Keratinocyte (primary cell): ENCODE results near the gene MYO16. TPM values are rescaled to one million over a fixed set of nuclear protein-coding genes. Genes with fewer than 3 reads are reported as not detected.

Experiments
- DNase-seq: peaks from one replicate; pipeline ENCODE4 v3.0.0-alpha.2; 2011; ENCODE audit warnings: low read depth, missing footprints, low spot score
- FAIRE-seq: peaks from 2 replicates; lab custom pipeline; 2011; peaks lifted over from hg19 to GRCh38; lab: Jason Lieb, UNC
- H2AFZ ChIP-seq: 2 replicates; pipeline ENCODE4 v1.6.0; 2012; ENCODE audit warnings: low read length, control low read depth, inconsistent platforms; ENCODE audit not compliant: control insufficient read depth
- H3K27ac ChIP-seq: 2 replicates; pipeline ENCODE4 v1.5.1; 2011; ENCODE audit warnings: low read length; ENCODE audit not compliant: control insufficient read depth, insufficient read depth
- H3K27me3 ChIP-seq: 3 replicates; pipeline ENCODE4 v1.6.0; 2011; ENCODE audit warnings: low read length; ENCODE audit not compliant: control insufficient read depth, insufficient read depth; ENCODE audit errors: extremely low read depth
- H3K36me3 ChIP-seq, 2 experiments: 2 replicates in 1 of 2; 3 replicates in 1 of 2; pipeline ENCODE4 v1.5.1; 2011; ENCODE audit warnings: low read length in 2 of 2, mild to moderate bottlenecking in 1 of 2; ENCODE audit not compliant: control insufficient read depth in 2 of 2, insufficient read depth in 2 of 2; ENCODE audit errors: extremely low read depth in 1 of 2
- H3K4me1 ChIP-seq: 3 replicates; pipeline ENCODE4 v1.5.1; 2011; ENCODE audit warnings: low read length; ENCODE audit not compliant: control insufficient read depth, insufficient read depth; ENCODE audit errors: extremely low read depth
- H3K4me2 ChIP-seq: 3 replicates; pipeline ENCODE4 v1.6.0; 2011; ENCODE audit warnings: low read depth, low read length; ENCODE audit not compliant: control insufficient read depth, insufficient read depth; ENCODE audit errors: extremely low read depth
- H3K4me3 ChIP-seq, 3 experiments: fragments of 200-600 bp in 1 of 3; sonication (generic) in 1 of 3; 2 replicates in 2 of 3; 3 replicates in 1 of 3; pipeline ENCODE4 v1.5.1; 2011 to 2016; ENCODE audit warnings: low read length in 3 of 3, mild to moderate bottlenecking in 3 of 3, control low read depth in 2 of 3, inconsistent platforms in 1 of 3, low read depth in 1 of 3, mixed read lengths in 1 of 3, mixed run types in 1 of 3, moderate library complexity in 1 of 3; ENCODE audit not compliant: control insufficient read depth in 2 of 3, insufficient read depth in 2 of 3; ENCODE audit errors: extremely low read depth in 1 of 3
- H3K79me2 ChIP-seq: 2 replicates; pipeline ENCODE4 v1.6.0; 2012; ENCODE audit warnings: low read length; ENCODE audit not compliant: control insufficient read depth, insufficient read depth
- H3K9ac ChIP-seq: 3 replicates; pipeline ENCODE4 v1.6.0; 2011; ENCODE audit warnings: low read length; ENCODE audit not compliant: control insufficient read depth, insufficient read depth; ENCODE audit errors: extremely low read depth
- H3K9me1 ChIP-seq: 3 replicates; pipeline ENCODE4 v1.6.0; 2011; ENCODE audit warnings: low read length; ENCODE audit not compliant: control insufficient read depth, insufficient read depth; ENCODE audit errors: extremely low read depth
- H3K9me3 ChIP-seq: 2 replicates; pipeline ENCODE4 v1.5.1; 2012; ENCODE audit warnings: low read depth, low read length; ENCODE audit not compliant: control insufficient read depth
- H4K20me1 ChIP-seq: 3 replicates; pipeline ENCODE4 v1.6.0; 2011; ENCODE audit warnings: low read length; ENCODE audit not compliant: control insufficient read depth, insufficient read depth; ENCODE audit errors: extremely low read depth
- EZH2 ChIP-seq: IDR thresholded peaks from one replicate; pipeline ENCODE4 v1.6.1; 2012; ENCODE audit warnings: inconsistent platforms, mild to moderate bottlenecking, low read length, moderate library complexity
- dilution Hi-C: fragments of 300-500 bp; cut with MboI; formaldehyde crosslinking; loops from one replicate; pipeline ENCODE4 v1.7.0; 2020; ENCODE audit warnings: low sequenced_read_pairs; ENCODE audit not compliant: extremely low pct_ligation_motif_present
- polyA plus RNA-seq, 5 experiments: library from polyadenylated mRNA; depleted of rRNA in 3 of 5; stranded (reverse) in 3 of 5; stranded (forward) in 1 of 5; unstranded in 1 of 5; fragments of >200 nt; gene quantifications; 1 replicate in 1 of 5; 2 replicates in 3 of 5; 3 replicates in 1 of 5; pipeline versions ENCODE4 v1.2.1 to v1.2.3, GENCODE V29; 2011 to 2012; ENCODE audit warnings: missing spikeins in 2 of 5, low read depth in 1 of 5, low replicate concordance in 1 of 5
- TF ChIP-seq, protein P1 (sequence below), 3 experiments: IDR thresholded peaks in 1 of 3; conservative IDR thresholded peaks in 1 of 3; optimal IDR thresholded peaks in 1 of 3; 2 replicates in 2 of 3; 3 replicates in 1 of 3; pipeline versions ENCODE3 to v1.5.1; 2011; ENCODE audit warnings: low read length in 3 of 3, mild to moderate bottlenecking in 3 of 3, moderate library complexity in 2 of 3, control low read depth in 1 of 3, inconsistent platforms in 1 of 3; ENCODE audit not compliant: insufficient read depth in 2 of 3; ENCODE audit errors: extremely low read depth in 1 of 3

Gene MYO16
- polyA plus RNA-seq, 1 donor (not counting 4 experiments of a cell fraction or from before 2014, with no cell fraction given), result 0.08 TPM

GRCh38 chr13:108677806-108678205, 48.4 kb downstream of the MYO16 start:
- no peaks in the 10 kb centered on the region for H3K27me3 ChIP-seq
- no peak overlapping the region for H2AFZ ChIP-seq
- no peaks in the 10 kb centered on the region for H3K9me3 ChIP-seq
- FAIRE-seq, result no peak
- no peak overlapping the region for H3K4me2 ChIP-seq
- H3K27ac ChIP-seq, result no peak overlapping the region
- no peaks in the 10 kb centered on the region for H3K4me1 ChIP-seq
- dilution Hi-C loops, result no loop called here
- no peak for DNase-seq
- no peak overlapping the region for H3K4me3 ChIP-seq
- no peaks in the 10 kb centered on the region for H3K36me3 ChIP-seq
- no peak overlapping the region for H3K9ac ChIP-seq
- no peaks in the 10 kb centered on the region for H4K20me1 ChIP-seq
- TF ChIP-seq, protein P1, sequence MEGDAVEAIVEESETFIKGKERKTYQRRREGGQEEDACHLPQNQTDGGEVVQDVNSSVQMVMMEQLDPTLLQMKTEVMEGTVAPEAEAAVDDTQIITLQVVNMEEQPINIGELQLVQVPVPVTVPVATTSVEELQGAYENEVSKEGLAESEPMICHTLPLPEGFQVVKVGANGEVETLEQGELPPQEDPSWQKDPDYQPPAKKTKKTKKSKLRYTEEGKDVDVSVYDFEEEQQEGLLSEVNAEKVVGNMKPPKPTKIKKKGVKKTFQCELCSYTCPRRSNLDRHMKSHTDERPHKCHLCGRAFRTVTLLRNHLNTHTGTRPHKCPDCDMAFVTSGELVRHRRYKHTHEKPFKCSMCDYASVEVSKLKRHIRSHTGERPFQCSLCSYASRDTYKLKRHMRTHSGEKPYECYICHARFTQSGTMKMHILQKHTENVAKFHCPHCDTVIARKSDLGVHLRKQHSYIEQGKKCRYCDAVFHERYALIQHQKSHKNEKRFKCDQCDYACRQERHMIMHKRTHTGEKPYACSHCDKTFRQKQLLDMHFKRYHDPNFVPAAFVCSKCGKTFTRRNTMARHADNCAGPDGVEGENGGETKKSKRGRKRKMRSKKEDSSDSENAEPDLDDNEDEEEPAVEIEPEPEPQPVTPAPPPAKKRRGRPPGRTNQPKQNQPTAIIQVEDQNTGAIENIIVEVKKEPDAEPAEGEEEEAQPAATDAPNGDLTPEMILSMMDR (optimal IDR thresholded peaks at IDR 0.05 in 1 of 3, IDR thresholded peaks at IDR 0.05 in 1 of 3, conservative IDR thresholded peaks at IDR 0.05 in 1 of 3; ENCODE audit: extremely low read depth in 1 of 3, insufficient read depth in 2 of 3, low read length in 3 of 3), result no peak
- TF ChIP-seq EZH2, result no peak
- no peaks in the 10 kb centered on the region for H3K79me2 ChIP-seq
- no peaks in the 10 kb centered on the region for H3K9me1 ChIP-seq

DNA sequence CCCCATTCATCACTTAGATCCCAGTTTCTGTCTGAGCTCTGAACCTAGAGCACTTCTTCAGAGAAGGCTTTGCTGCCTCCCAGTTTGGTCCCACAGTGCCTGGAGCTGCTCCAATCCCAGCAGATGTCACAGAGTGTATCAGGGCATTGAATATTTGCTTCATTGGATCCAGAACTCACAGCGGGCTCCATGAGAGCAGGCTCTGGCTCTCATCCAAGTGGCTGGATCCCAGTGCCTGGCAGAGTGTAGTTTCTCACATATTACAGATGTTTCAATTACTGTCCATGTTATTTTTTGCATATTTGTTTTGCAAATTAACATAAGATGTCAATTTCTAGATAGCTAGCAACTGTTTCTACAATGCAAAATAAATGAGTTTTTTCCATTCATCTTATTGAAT, 50.6 kb downstream of the MYO16 start:
- no peaks in the 10 kb centered on the region for H3K9me1 ChIP-seq
- DNase-seq (no peak), FAIRE-seq (no peak)
- TF ChIP-seq, protein P1 (optimal IDR thresholded peaks at IDR 0.05 in 1 of 3, IDR thresholded peaks at IDR 0.05 in 1 of 3, conservative IDR thresholded peaks at IDR 0.05 in 1 of 3; ENCODE audit: extremely low read depth in 1 of 3, insufficient read depth in 2 of 3, low read length in 3 of 3), result no peak
- no peak for TF ChIP-seq EZH2
- H3K79me2 ChIP-seq, result no peaks in the 10 kb centered on the region
- no peak overlapping the region for H2AFZ ChIP-seq
- H3K36me3 ChIP-seq, result no peaks in the 10 kb centered on the region
- no peak overlapping the region for H3K27ac ChIP-seq
- no peaks in the 10 kb centered on the region for H3K27me3 ChIP-seq
- H3K4me1 ChIP-seq, result no peaks in the 10 kb centered on the region
- H3K9ac ChIP-seq, result no peak overlapping the region
- dilution Hi-C loops, result no loop called here
- no peak overlapping the region for H3K4me3 ChIP-seq
- H3K4me2 ChIP-seq, result no peak overlapping the region
- H3K9me3 ChIP-seq, result no peaks in the 10 kb centered on the region
- no peaks in the 10 kb centered on the region for H4K20me1 ChIP-seq
